CD4-positive, alpha-beta T cell (primary cell): ENCODE data around the gene CTNNA1. TPM values are rescaled to one million over a fixed set of nuclear protein-coding genes. Genes with fewer than 3 reads are reported as not detected.
"Not testable (repeated sequence)": the region's sequence is repeated elsewhere in the genome, so short reads cannot be mapped to it uniquely, and the experiment has no call there.

Experiments
- ATAC-seq: fragments of 200-7000 bp; cut with Tn5 transposase; one replicate; pipeline ENCODE4 v1.10.0; 2022; ENCODE audit warnings: mild to moderate bottlenecking; ENCODE audit not compliant: poor library complexity
- CTCF ChIA-PET: fragments of 350-600 bp; sonication (Branson Sonifier 250); formaldehyde crosslinking; loops from one replicate; lab custom pipeline; 2021; ENCODE audit warnings: antibody characterized with exemption, inconsistent platforms; lab: Charles Lee
- POLR2A ChIA-PET: fragments of 350-600 bp; sonication (Branson Sonifier 250); formaldehyde crosslinking; loops from one replicate; lab custom pipeline; 2021; ENCODE audit warnings: antibody characterized with exemption, inconsistent platforms; lab: Charles Lee
- DNase-seq, 14 experiments: peaks; one replicate each; pipeline ENCODE4 v3.0.0-alpha.2; 2013 to 2020; ENCODE audit warnings: mixed read lengths in 2 of 14
- H3K27ac ChIP-seq, 2 donors: one replicate each; pipeline versions ENCODE4 v1.5.1 to v1.7.0; 2013; ENCODE audit warnings: low read length in 2 of 2, low read depth in 1 of 2, mild to moderate bottlenecking in 1 of 2
- H3K27me3 ChIP-seq, 2 experiments: 1 replicate in 1 of 2; 2 replicates in 1 of 2; pipeline versions ENCODE4 v1.6.1 to v1.7.0; 2013; ENCODE audit warnings: low read length in 2 of 2, control low read depth in 1 of 2, mild to moderate bottlenecking in 1 of 2, moderate library complexity in 1 of 2; ENCODE audit not compliant: insufficient read depth in 2 of 2, control insufficient read depth in 1 of 2
- H3K36me3 ChIP-seq: one replicate; pipeline ENCODE4 v1.6.1; 2013; ENCODE audit warnings: low read length, control low read depth; ENCODE audit not compliant: insufficient read depth
- H3K4me1 ChIP-seq: one replicate; pipeline ENCODE4 v1.6.1; 2013; ENCODE audit warnings: low read length, control low read depth; ENCODE audit not compliant: insufficient read depth
- H3K4me3 ChIP-seq: one replicate; pipeline ENCODE4 v1.5.1; 2013; ENCODE audit warnings: mild to moderate bottlenecking, low read length, moderate library complexity
- H3K9me3 ChIP-seq, 2 experiments: 1 replicate in 1 of 2; 2 replicates in 1 of 2; pipeline versions ENCODE4 v1.6.1 to v1.7.0; 2013; ENCODE audit warnings: low read length in 2 of 2, mild to moderate bottlenecking in 2 of 2, control low read depth in 1 of 2, moderate library complexity in 1 of 2; ENCODE audit not compliant: control insufficient read depth in 1 of 2, insufficient read depth in 1 of 2
- H3K27ac Mint-ChIP-seq: one replicate; pipeline ENCODE4 v1.8.0; 2020; ENCODE audit warnings: mixed read lengths
- H3K27me3 Mint-ChIP-seq: one replicate; pipeline ENCODE4 v1.8.0; 2021; ENCODE audit warnings: mixed read lengths
- H3K36me3 Mint-ChIP-seq: one replicate; pipeline ENCODE4 v1.8.0; 2021; ENCODE audit warnings: low read depth, mixed read lengths
- H3K4me1 Mint-ChIP-seq: one replicate; pipeline ENCODE4 v1.8.0; 2021; ENCODE audit warnings: low read depth, mixed read lengths
- H3K4me3 Mint-ChIP-seq: one replicate; pipeline ENCODE4 v1.8.0; 2020; ENCODE audit warnings: mild to moderate bottlenecking, mixed read lengths
- H3K9me3 Mint-ChIP-seq: one replicate; pipeline ENCODE4 v1.8.0; 2020; ENCODE audit warnings: mixed read lengths
- intact Hi-C, 2 experiments: fragments of 100-400 bp; cut with DNase I in 1 of 2; cut with micrococcal nuclease in 1 of 2; formaldehyde crosslinking; loops; one replicate each; pipeline versions ENCODE4 v1.15.1 to v1.9.0; 2023 to 2025; cut with DNase I, micrococcal nuclease
- total RNA-seq, 174 experiments: library from RNA in 2 of 174; stranded (reverse) in 2 of 174; gene quantifications; one replicate each; pipeline ENCODE4 v1.2.3 and lab custom pipeline; 2021 to 2026
- TF ChIP-seq, protein P1 (sequence below): fragments of 200-600 bp; IDR thresholded peaks from one replicate; pipeline ENCODE4 v1.8.0; 2022; ENCODE audit warnings: antibody characterized with exemption, mild to moderate bottlenecking

Gene CTNNA1
- total RNA-seq, 2 experiments from 2014 or later, result 6.0 to 6.7 TPM

DNA sequence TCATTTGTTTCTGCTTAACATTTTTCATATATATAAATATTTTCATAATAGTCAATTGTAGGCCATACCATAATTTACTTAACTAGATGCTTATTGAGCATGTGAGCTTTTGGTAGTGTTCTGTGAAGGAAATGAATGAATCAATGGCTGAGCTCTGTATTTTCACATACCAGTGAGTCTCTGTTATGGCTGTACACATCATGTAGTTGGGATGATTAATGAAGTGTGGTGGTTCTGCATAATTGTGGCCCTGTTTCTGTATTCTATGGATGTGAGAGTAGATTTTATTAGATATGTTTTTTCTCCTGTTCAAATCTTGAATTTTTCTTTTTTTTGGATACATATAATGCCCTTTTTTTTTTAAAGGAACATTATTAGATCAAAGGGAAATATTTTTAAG lies 56.2 kb downstream of the CTNNA1 start:
- intact Hi-C loops, result no loop called here
- no peaks in the 10 kb centered on the region for H3K27me3 Mint-ChIP-seq
- H3K4me3 Mint-ChIP-seq, result no peak overlapping the region
- no peak for ATAC-seq
- no peaks in the 10 kb centered on the region for H3K27me3 ChIP-seq
- TF ChIP-seq, protein P1, sequence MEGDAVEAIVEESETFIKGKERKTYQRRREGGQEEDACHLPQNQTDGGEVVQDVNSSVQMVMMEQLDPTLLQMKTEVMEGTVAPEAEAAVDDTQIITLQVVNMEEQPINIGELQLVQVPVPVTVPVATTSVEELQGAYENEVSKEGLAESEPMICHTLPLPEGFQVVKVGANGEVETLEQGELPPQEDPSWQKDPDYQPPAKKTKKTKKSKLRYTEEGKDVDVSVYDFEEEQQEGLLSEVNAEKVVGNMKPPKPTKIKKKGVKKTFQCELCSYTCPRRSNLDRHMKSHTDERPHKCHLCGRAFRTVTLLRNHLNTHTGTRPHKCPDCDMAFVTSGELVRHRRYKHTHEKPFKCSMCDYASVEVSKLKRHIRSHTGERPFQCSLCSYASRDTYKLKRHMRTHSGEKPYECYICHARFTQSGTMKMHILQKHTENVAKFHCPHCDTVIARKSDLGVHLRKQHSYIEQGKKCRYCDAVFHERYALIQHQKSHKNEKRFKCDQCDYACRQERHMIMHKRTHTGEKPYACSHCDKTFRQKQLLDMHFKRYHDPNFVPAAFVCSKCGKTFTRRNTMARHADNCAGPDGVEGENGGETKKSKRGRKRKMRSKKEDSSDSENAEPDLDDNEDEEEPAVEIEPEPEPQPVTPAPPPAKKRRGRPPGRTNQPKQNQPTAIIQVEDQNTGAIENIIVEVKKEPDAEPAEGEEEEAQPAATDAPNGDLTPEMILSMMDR, result no peak
- H3K9me3 ChIP-seq, result no peaks in the 10 kb centered on the region
- DNase-seq, result no peak
- ChIA-PET CTCF (no interaction called here), POLR2A (no interaction called here)
- H3K36me3 Mint-ChIP-seq, result no peaks in the 10 kb centered on the region
- no peak overlapping the region for H3K27ac ChIP-seq
- no peaks in the 10 kb centered on the region for H3K9me3 Mint-ChIP-seq
- no peak overlapping the region for H3K27ac Mint-ChIP-seq
- no peaks in the 10 kb centered on the region for H3K36me3 ChIP-seq
- no peaks in the 10 kb centered on the region for H3K4me1 ChIP-seq
- H3K4me1 Mint-ChIP-seq, result peaks cover 11% of the 10 kb centered on the region
- H3K4me3 ChIP-seq, result no peak overlapping the region

DNA sequence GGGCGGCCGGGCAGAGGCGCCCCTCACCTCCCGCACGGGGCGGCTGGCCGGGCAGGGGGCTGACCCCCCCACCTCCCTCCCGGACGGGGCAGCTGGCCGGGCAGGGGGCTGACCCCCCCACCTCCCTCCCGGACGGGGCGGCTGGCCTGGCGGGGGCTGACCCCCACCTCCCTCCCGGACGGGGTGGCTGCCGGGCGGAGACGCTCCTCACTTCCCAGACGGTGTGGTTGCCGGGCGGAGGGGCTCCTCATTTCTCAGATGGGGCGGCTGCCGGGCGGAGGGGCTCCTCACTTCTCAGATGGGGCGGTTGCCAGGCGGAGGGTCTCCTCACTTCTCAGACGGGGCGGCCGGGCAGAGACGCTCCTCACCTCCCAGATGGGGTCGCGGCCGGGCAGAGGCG lies 57.6 kb downstream of the CTNNA1 start:
- H3K4me1 ChIP-seq, H3K36me3 Mint-ChIP-seq, H3K27ac ChIP-seq, H3K36me3 ChIP-seq, H3K27me3 ChIP-seq, H3K4me3 ChIP-seq, H3K9me3 Mint-ChIP-seq, intact Hi-C loops, CTCF ChIA-PET, H3K27me3 Mint-ChIP-seq, H3K9me3 ChIP-seq, DNase-seq, ATAC-seq, H3K4me3 Mint-ChIP-seq, POLR2A ChIA-PET, H3K27ac Mint-ChIP-seq: not testable (repeated sequence)
- peaks cover 11% of the 10 kb centered on the region for H3K4me1 Mint-ChIP-seq

DNA sequence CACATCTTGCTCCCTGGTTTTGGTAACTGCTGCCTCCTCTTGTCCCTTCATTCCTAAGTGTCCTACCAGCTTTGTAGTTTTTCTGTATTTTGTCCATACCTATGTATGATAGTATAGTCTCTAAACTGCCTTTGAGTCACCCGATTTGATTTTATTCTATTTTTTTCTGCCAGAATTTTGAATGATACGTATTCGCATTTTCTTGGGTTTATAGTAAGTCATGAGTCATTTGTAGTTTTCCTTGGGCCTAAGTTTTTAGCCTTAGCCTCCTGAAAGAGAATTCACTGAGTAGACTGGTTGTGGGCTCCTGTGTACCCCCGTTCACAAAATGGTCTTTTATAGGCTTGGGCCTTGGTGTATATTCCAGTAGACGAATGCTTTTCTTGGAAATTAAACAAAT lies 62.3 kb downstream of the CTNNA1 start:
- H3K9me3 Mint-ChIP-seq, result no peaks in the 10 kb centered on the region
- H3K27me3 ChIP-seq, result no peaks in the 10 kb centered on the region
- intact Hi-C loops, result no loop called here
- H3K9me3 ChIP-seq, result no peaks in the 10 kb centered on the region
- H3K36me3 Mint-ChIP-seq, result no peaks in the 10 kb centered on the region
- no peaks in the 10 kb centered on the region for H3K4me1 ChIP-seq
- H3K4me3 Mint-ChIP-seq, result no peak overlapping the region
- ATAC-seq, result no peak
- no peak for DNase-seq
- POLR2A ChIA-PET, result no interaction called here
- H3K4me1 Mint-ChIP-seq, result no peaks in the 10 kb centered on the region
- H3K36me3 ChIP-seq, result no peaks in the 10 kb centered on the region
- no peak overlapping the region for H3K4me3 ChIP-seq
- no peak overlapping the region for H3K27ac ChIP-seq
- H3K27ac Mint-ChIP-seq, result no peak overlapping the region
- CTCF ChIA-PET, result no interaction called here
- H3K27me3 Mint-ChIP-seq, result no peaks in the 10 kb centered on the region
- TF ChIP-seq, protein P1, result no peak

DNA sequence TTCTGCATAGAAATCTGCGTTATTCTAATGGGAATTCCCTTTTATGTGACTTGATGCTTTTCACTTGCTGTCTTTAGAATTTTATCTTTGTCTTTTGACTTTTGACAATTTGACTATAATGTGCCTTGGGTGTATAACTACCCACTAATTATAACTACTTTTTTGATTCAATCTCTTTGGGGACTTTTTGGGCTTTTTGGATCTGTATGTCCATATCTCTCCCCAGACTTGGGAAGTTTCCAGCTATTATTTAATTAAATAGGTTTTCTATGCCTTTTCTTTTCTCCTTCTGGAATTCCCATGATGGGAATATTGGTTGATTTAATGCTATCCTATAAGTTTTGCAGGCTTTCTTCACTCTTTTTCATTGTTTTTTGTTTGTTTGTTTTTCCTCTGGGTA lies 64.0 kb downstream of the CTNNA1 start:
- no peaks in the 10 kb centered on the region for H3K4me1 Mint-ChIP-seq
- H3K27me3 ChIP-seq, result no peaks in the 10 kb centered on the region

More for the DNA sequence above, 64.0 kb downstream of the CTNNA1 start:
- intact Hi-C loops, result no loop called here
- Mint-ChIP-seq H3K27ac (no peak overlapping the region), H3K36me3 (no peaks in the 10 kb centered on the region), H3K4me3 (no peak overlapping the region), H3K9me3 (no peaks in the 10 kb centered on the region), H3K27me3 (peaks cover 6% of the 10 kb centered on the region)
- Histone ChIP-seq H3K36me3 (no peaks in the 10 kb centered on the region), H3K4me1 (no peaks in the 10 kb centered on the region), H3K27ac (no peak overlapping the region), H3K4me3 (no peak overlapping the region), H3K9me3 (no peaks in the 10 kb centered on the region)
- ATAC-seq, result no peak
- ChIA-PET POLR2A (no interaction called here), CTCF (interaction anchor here (0.9 kb wide), 1 partner anchor 24 kb away, joined by 3 read pairs; no protein-coding TSS in a partner anchor)
- DNase-seq, result no peak
- TF ChIP-seq, protein P1, result no peak
